GM21786 (cell line): Measurements from ENCODE around the gene TTC1.
"Not testable (repeated sequence)": the region's sequence is repeated elsewhere in the genome, so short reads cannot be mapped to it uniquely, and the experiment has no call there.

Source experiments
- ATAC-seq: cut with Tn5 transposase; IDR thresholded peaks from one replicate; pipeline ENCODE4 v1.9.1; 2021; ENCODE audit not compliant: unreplicated experiment

The TTC1 gene

GRCh38 chr5:160039810-160040470, 31.0 kb downstream of the TTC1 start:
- no peak for ATAC-seq

GRCh38 chr5:160040471-160040835, 31.5 kb downstream of the TTC1 start:
- ATAC-seq: no peak

GRCh38 chr5:160042671-160043070, 33.7 kb downstream of the TTC1 start:
- no peak for ATAC-seq

- ATAC-seq: no peak
Measured at GRCh38 chr5:160044391-160044804, 35.5 kb downstream of the TTC1 start.

GRCh38 chr5:160044967-160045366, 36.0 kb downstream of the TTC1 start:
- ATAC-seq: no peak

- ATAC-seq: no peak
Measured at GRCh38 chr5:160047423-160047822, 38.5 kb downstream of the TTC1 start.

GRCh38 chr5:160048131-160048530, 39.2 kb downstream of the TTC1 start:
- no peak for ATAC-seq

GRCh38 chr5:160049099-160049498, 40.2 kb downstream of the TTC1 start:
- ATAC-seq: no peak

GRCh38 chr5:160054047-160054446, 45.1 kb downstream of the TTC1 start:
- ATAC-seq: no peak

GRCh38 chr5:160054831-160055230, 45.9 kb downstream of the TTC1 start:
- no peak for ATAC-seq

- no peak for ATAC-seq
Measured at GRCh38 chr5:160057256-160057655, 48.3 kb downstream of the TTC1 start.

GRCh38 chr5:160060001-160060400, 51.1 kb downstream of the TTC1 start:
- ATAC-seq: no peak

GRCh38 chr5:160061770-160062169, 52.8 kb downstream of the TTC1 start:
- no peak for ATAC-seq

- no peak for ATAC-seq
Measured at GRCh38 chr5:160064417-160064810, 55.5 kb downstream of the TTC1 start.

- ATAC-seq: no peak
Measured at GRCh38 chr5:160064995-160065614, 56.2 kb downstream of the TTC1 start.

GRCh38 chr5:160069120-160069519, 60.2 kb downstream of the TTC1 start:
- ATAC-seq: not testable (repeated sequence)

- no peak for ATAC-seq
Measured at GRCh38 chr5:160071516-160071915, 62.6 kb downstream of the TTC1 start.

- no peak for ATAC-seq
Measured at GRCh38 chr5:160071916-160072315, 63.0 kb downstream of the TTC1 start.

- ATAC-seq: no peak
Measured at GRCh38 chr5:160075073-160075472, 66.1 kb downstream of the TTC1 start.

- ATAC-seq: no peak
Measured at GRCh38 chr5:160076997-160077396, 68.1 kb downstream of the TTC1 start.

- ATAC-seq: no peak
Measured at GRCh38 chr5:160079753-160080152, 70.8 kb downstream of the TTC1 start.

- ATAC-seq: no peak
Measured at GRCh38 chr5:160081495-160081894, 72.6 kb downstream of the TTC1 start.
